Measurements from ENCODE around the gene PIK3AP1. TPM values are rescaled to one million over a fixed set of nuclear protein-coding genes. Genes with fewer than 3 reads are reported as not detected.

Gene PIK3AP1
- total RNA-seq, 2 donors from 2014 or later = 3.8 to 15.6 TPM

DNA sequence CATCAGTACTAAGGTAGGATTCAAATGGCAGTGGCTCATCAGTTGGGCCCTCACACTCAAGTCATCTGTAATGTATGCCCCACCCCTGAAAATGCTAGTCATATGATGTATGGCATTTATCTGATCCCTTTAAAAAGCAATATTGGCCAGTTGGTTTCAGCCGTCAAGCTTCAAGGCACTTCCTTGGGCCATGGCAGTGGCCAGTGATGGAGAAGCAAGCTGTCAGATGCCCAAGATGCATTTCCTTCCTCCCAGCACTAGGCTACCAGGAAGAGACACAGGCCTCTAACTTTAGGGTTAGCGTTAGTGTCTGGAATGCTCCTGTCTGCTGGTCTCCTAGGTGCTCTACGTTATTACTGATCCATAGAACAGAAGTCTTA is 64.1 kb downstream of the PIK3AP1 start:
- 91% methylated on average over 3 of the region's 3 CpGs for WGBS
- intact Hi-C loops (cut with DNase I) = no loop called here
- no peak overlapping the region for H3K4me3 ChIP-seq

DNA sequence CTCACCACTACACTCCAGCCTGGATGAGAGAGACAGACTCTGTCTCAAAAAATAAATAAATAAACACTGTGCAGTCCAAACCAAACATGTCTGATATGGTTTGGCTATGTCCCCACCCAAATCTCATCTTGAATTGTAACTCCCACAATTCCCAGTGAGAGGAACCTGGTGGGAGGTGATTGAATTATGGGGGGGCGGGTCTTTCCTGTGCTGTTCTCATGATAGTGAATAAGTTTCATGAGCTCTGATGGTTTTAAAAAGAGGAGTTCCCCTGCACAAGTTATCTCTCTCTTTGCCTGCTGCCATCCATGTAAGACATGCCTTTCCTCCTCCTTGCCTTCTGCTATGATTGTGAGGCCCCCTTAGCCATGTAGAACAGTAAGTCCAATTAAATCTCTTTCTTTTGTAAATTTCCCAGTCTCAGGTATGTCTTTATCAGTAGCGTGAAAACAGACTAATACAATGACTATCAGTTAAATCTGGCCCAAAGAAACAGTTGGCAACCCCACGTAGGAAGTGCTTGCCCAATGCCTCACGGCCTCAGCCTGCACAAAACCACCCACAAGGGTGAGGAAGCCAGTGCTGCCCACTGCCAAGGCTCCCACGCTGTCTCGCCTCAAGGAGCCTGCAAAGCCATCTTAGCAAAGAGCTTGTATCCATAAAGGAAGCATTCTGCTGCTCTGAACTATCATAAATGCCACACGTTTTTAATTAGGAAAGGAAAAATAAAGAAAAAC is 64.7 kb downstream of the PIK3AP1 start:
- Histone ChIP-seq H3K9me3 (no peaks in the 10 kb centered on the region), H3K36me3 (no peaks in the 10 kb centered on the region), H3K4me3 (no peak overlapping the region), H3K27ac (no peak overlapping the region), H3K4me1 (replicated peaks) (no peaks in the 10 kb centered on the region), H3K27me3 (replicated peaks; ENCODE audit: insufficient read depth) (no peaks in the 10 kb centered on the region)
- no peak for TF ChIP-seq POLR2A (IDR thresholded peaks at IDR 0.05)
- TF ChIP-seq POLR2AphosphoS5 (IDR thresholded peaks at IDR 0.05) = no peak
- TF ChIP-seq, protein P1, sequence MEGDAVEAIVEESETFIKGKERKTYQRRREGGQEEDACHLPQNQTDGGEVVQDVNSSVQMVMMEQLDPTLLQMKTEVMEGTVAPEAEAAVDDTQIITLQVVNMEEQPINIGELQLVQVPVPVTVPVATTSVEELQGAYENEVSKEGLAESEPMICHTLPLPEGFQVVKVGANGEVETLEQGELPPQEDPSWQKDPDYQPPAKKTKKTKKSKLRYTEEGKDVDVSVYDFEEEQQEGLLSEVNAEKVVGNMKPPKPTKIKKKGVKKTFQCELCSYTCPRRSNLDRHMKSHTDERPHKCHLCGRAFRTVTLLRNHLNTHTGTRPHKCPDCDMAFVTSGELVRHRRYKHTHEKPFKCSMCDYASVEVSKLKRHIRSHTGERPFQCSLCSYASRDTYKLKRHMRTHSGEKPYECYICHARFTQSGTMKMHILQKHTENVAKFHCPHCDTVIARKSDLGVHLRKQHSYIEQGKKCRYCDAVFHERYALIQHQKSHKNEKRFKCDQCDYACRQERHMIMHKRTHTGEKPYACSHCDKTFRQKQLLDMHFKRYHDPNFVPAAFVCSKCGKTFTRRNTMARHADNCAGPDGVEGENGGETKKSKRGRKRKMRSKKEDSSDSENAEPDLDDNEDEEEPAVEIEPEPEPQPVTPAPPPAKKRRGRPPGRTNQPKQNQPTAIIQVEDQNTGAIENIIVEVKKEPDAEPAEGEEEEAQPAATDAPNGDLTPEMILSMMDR (IDR thresholded peaks at IDR 0.05) = no peak
- no peak for DNase-seq (ENCODE audit: low spot score)
- intact Hi-C loops (cut with DNase I) = no loop called here
- WGBS = 80% methylated on average over 7 of the region's 7 CpGs

More for the DNA sequence above, 64.1 kb downstream of the PIK3AP1 start:
- DNase-seq (ENCODE audit: low spot score) = no peak
- H3K27me3 ChIP-seq (replicated peaks; ENCODE audit: insufficient read depth) = no peaks in the 10 kb centered on the region
- TF ChIP-seq, protein P1 (IDR thresholded peaks at IDR 0.05) = no peak
- TF ChIP-seq POLR2A (IDR thresholded peaks at IDR 0.05) (no peak), POLR2AphosphoS5 (IDR thresholded peaks at IDR 0.05) (no peak)
- H3K4me1 ChIP-seq (replicated peaks) = no peaks in the 10 kb centered on the region
- no peaks in the 10 kb centered on the region for H3K36me3 ChIP-seq
- H3K27ac ChIP-seq = no peak overlapping the region
- no peaks in the 10 kb centered on the region for H3K9me3 ChIP-seq

DNA sequence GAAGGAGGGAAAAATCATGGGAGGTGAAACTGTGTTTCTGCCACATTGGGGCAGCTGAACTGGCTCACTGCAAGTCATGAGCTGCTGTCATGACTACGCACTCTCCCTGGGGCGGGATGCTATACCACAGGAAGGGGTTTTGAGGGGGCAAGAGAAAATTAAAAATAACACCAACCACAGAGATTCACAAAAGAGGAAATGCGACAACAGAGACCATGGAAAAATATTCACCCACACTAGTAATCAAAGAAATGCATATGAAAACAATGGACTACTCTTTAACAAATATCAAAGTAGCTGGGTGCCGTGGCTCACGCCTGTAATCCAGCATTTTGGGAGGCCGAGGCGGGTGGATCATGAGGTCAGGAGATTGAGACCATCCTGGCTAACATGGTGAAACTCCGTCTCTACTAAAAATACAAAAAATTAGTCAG is 68.3 kb downstream of the PIK3AP1 start:
- Histone ChIP-seq H3K4me1 (replicated peaks) (no peaks in the 10 kb centered on the region), H3K9me3 (no peaks in the 10 kb centered on the region), H3K27me3 (replicated peaks; ENCODE audit: insufficient read depth) (no peaks in the 10 kb centered on the region), H3K36me3 (no peaks in the 10 kb centered on the region), H3K4me3 (no peak overlapping the region), H3K27ac (no peak overlapping the region)
- intact Hi-C loops (cut with DNase I) = no loop called here
- DNase-seq (ENCODE audit: low spot score) = no peak
- 88% methylated on average over 8 of the region's 8 CpGs for WGBS
- TF ChIP-seq POLR2AphosphoS5 (IDR thresholded peaks at IDR 0.05) (no peak), POLR2A (IDR thresholded peaks at IDR 0.05) (no peak)
- TF ChIP-seq, protein P1 (IDR thresholded peaks at IDR 0.05) = no peak

DNA sequence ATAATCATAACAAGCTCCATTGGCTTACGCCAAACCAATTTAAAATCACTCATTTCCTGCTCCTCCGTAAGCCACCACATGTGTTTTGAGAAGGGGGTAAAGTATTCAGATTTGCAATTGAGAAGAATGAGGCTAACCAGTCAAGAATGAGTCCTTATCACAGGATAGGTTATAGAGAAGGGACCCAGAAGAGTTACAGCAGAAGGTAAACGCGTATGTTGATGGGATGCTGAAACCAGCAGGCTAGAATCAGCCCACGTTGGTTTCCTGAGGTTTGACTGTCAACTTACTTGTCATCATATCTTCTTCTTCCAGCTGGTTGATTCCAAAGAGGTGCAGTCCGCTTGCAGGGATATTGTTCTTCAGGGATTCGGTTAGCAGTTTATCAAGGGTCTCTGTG is 69.4 kb downstream of the PIK3AP1 start:
- Histone ChIP-seq H3K27me3 (replicated peaks; ENCODE audit: insufficient read depth) (no peaks in the 10 kb centered on the region), H3K4me1 (replicated peaks) (no peaks in the 10 kb centered on the region), H3K9me3 (no peaks in the 10 kb centered on the region), H3K36me3 (no peaks in the 10 kb centered on the region), H3K4me3 (no peak overlapping the region), H3K27ac (no peak overlapping the region)
- intact Hi-C loops (cut with DNase I) = no loop called here
- 82% methylated on average over 7 of the region's 7 CpGs for WGBS
- no peak for DNase-seq (ENCODE audit: low spot score)
- TF ChIP-seq, protein P1 (IDR thresholded peaks at IDR 0.05) = no peak
- TF ChIP-seq POLR2A (IDR thresholded peaks at IDR 0.05) = no peak
- TF ChIP-seq POLR2AphosphoS5 (IDR thresholded peaks at IDR 0.05) = no peak

DNA sequence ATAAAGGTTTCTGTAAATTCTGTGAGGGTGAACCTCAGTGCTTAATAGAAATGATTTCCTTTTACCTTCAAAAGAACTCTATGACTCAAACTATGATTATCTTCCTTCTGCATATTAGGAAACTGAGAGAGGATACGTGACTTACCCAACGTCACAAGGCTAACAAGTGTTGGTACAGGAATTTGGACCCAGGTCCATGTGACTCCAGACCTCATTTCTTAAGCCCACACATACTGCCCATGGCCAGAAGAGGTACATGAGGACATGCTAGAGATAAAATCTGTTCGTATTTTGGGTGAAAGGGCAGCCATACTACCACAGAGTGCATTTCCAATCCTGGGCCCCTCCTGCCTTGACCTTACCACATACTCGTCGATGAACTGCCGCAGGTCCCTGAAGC is 72.0 kb downstream of the PIK3AP1 start:
- Histone ChIP-seq H3K4me3 (no peak overlapping the region), H3K27me3 (replicated peaks; ENCODE audit: insufficient read depth) (no peaks in the 10 kb centered on the region), H3K36me3 (no peaks in the 10 kb centered on the region), H3K4me1 (replicated peaks) (no peaks in the 10 kb centered on the region), H3K27ac (no peak overlapping the region), H3K9me3 (no peaks in the 10 kb centered on the region)
- no peak for TF ChIP-seq POLR2A (IDR thresholded peaks at IDR 0.05)
- TF ChIP-seq, protein P1 (IDR thresholded peaks at IDR 0.05) = no peak
- intact Hi-C loops (cut with DNase I) = loop anchor here (10.0 kb wide), 1 partner anchor 77 kb away; the partner anchor contains the start of gene PIK3AP1
- DNase-seq (ENCODE audit: low spot score) = no peak
- WGBS = 94% methylated on average over 6 of the region's 6 CpGs

All from prostate gland (tissue), 2 donors.